Lower leg skin (tissue), 3 donors: Measurements from ENCODE around the gene TBC1D9.

Experiments used
- POLR2A ChIP-seq, 2 donors: fragments of 450-650 bp; IDR thresholded peaks; one replicate each; pipeline ENCODE4 v1.6.1; 2016 to 2017; ENCODE audit warnings: antibody characterized with exemption in 2 of 2, mild to moderate bottlenecking in 1 of 2, moderate library complexity in 1 of 2
- TF ChIP-seq, protein P1 (sequence below), 3 donors: fragments of 450-650 bp; IDR thresholded peaks; one replicate each; pipeline ENCODE4 v1.5.1; 2016; ENCODE audit warnings: antibody characterized with exemption in 3 of 3, mild to moderate bottlenecking in 3 of 3, moderate library complexity in 2 of 3

DNA sequence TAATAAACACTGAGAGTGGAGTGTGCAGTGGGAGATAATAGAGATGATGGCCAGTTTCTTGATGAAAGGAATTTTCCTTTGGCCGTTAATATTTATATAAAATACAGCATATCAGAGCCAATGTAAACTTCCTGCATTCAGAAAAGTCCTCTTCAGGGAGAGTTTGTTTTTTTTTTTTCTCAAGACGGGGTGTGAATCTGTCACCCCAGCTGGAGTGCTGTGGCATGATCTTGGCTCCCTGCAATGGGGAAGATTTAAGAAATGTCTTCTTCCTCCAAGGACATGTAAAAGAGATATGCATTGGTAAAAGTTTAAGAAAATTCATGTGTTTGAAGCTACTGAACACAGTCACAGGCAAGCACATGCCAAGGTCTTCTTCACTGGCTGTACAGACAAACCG, 25.4 kb upstream of the TBC1D9 start:
- TF ChIP-seq, protein P1, sequence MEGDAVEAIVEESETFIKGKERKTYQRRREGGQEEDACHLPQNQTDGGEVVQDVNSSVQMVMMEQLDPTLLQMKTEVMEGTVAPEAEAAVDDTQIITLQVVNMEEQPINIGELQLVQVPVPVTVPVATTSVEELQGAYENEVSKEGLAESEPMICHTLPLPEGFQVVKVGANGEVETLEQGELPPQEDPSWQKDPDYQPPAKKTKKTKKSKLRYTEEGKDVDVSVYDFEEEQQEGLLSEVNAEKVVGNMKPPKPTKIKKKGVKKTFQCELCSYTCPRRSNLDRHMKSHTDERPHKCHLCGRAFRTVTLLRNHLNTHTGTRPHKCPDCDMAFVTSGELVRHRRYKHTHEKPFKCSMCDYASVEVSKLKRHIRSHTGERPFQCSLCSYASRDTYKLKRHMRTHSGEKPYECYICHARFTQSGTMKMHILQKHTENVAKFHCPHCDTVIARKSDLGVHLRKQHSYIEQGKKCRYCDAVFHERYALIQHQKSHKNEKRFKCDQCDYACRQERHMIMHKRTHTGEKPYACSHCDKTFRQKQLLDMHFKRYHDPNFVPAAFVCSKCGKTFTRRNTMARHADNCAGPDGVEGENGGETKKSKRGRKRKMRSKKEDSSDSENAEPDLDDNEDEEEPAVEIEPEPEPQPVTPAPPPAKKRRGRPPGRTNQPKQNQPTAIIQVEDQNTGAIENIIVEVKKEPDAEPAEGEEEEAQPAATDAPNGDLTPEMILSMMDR (IDR thresholded peaks at IDR 0.05): no peak
- no peak for TF ChIP-seq POLR2A (IDR thresholded peaks at IDR 0.05)
